ENCODE data around the gene ADAMTSL1. TPM values are rescaled to one million over a fixed set of nuclear protein-coding genes. Genes with fewer than 3 reads are reported as not detected.

ADAMTSL1 gene
- total RNA-seq, 3 donors from 2014 or later, result 3.6 to 7.5 (median 4.2) TPM

DNA sequence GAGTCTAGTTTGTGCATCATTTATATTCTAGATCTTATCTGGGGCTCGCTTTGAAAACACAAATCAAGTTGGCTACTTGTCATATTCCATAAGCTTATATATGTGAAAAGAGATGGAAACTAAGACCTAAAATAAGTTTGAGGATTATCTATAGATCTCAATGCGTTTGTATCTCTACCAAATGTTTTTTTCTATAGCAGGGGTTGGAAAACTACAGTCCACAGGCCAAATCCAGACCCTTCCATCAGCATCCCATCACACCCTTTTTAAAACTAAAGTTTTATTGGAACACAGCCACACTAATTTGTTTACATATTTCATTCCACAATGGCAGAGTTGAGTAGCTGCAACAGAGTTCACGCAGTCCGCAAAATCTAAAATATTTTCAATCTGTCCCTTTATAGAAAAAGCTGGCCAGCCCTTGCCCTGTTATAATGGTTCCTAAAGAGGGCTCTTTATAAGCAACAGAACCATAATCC lies 230.0 kb downstream of the ADAMTSL1 start:
- no peak for TF ChIP-seq POLR2AphosphoS5 (IDR thresholded peaks at IDR 0.05)
- TF ChIP-seq POLR2A (IDR thresholded peaks at IDR 0.05), result no peak
- TF ChIP-seq, protein P1, sequence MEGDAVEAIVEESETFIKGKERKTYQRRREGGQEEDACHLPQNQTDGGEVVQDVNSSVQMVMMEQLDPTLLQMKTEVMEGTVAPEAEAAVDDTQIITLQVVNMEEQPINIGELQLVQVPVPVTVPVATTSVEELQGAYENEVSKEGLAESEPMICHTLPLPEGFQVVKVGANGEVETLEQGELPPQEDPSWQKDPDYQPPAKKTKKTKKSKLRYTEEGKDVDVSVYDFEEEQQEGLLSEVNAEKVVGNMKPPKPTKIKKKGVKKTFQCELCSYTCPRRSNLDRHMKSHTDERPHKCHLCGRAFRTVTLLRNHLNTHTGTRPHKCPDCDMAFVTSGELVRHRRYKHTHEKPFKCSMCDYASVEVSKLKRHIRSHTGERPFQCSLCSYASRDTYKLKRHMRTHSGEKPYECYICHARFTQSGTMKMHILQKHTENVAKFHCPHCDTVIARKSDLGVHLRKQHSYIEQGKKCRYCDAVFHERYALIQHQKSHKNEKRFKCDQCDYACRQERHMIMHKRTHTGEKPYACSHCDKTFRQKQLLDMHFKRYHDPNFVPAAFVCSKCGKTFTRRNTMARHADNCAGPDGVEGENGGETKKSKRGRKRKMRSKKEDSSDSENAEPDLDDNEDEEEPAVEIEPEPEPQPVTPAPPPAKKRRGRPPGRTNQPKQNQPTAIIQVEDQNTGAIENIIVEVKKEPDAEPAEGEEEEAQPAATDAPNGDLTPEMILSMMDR (IDR thresholded peaks at IDR 0.05), result no peak
- Histone ChIP-seq H3K27me3 (no peaks in the 10 kb centered on the region), H3K4me3 (no peak overlapping the region), H3K4me1 (no peaks in the 10 kb centered on the region), H3K9me3 (no peaks in the 10 kb centered on the region), H3K36me3 (no peaks in the 10 kb centered on the region), H3K27ac (no peak overlapping the region)
- intact Hi-C loops (cut with DNase I; ENCODE audit: low total_unique reads), result no loop called here
- no peak for DNase-seq (ENCODE audit: low spot score in 2 of 2)

DNA sequence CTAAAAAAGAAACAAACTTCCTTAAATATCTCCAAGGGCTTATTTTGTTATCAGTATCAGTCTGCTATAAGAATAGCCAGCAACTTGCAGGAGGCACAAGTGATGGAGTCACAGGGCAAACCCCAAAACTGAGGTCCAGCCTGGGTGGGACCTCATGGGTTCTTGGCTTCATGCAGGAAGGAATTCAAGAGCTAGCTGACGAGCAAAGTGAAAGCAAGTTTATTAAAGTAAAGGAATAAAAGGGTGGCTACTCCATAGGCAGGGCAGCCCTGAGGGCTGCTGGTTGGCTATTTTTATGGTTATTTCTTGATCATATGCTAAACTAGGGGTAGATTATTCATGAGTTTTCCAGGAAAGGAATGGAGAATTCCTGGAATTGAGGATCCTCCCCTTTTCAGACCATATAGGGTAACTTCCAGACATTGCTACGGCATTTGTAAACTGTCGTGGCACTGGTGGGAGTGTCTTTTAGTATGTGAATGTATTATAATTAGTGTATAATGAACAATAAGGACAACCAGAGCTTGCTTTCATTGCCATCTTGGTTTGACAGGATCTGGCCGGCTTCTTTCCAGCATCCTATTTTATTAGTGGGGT lies 231.9 kb downstream of the ADAMTSL1 start:
- no peaks in the 10 kb centered on the region for H3K4me1 ChIP-seq
- intact Hi-C loops (cut with DNase I; ENCODE audit: low total_unique reads), result no loop called here
- no peak overlapping the region for H3K27ac ChIP-seq

DNA sequence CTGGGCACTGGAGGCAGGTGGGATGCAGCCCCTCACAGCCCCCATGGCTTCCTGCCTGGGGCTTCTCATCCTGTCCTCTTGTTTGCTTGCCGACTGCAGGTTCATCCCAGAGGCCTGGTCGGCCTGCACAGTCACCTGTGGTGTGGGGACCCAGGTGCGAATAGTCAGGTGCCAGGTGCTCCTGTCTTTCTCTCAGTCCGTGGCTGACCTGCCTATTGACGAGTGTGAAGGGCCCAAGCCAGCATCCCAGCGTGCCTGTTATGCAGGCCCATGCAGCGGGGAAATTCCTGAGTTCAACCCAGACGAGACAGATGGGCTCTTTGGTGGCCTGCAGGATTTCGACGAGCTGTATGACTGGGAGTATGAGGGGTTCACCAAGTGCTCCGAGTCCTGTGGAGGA lies 232.7 kb downstream of the ADAMTSL1 start:
- Histone ChIP-seq H3K36me3 (no peaks in the 10 kb centered on the region), H3K27me3 (no peaks in the 10 kb centered on the region), H3K9me3 (no peaks in the 10 kb centered on the region), H3K4me1 (no peaks in the 10 kb centered on the region), H3K4me3 (no peak overlapping the region), H3K27ac (peak overlapping the region in 1 of 2 donors; percentile 48)
- TF ChIP-seq, protein P1 (IDR thresholded peaks at IDR 0.05), result no peak
- no peak for TF ChIP-seq POLR2AphosphoS5 (IDR thresholded peaks at IDR 0.05)
- no peak for TF ChIP-seq POLR2A (IDR thresholded peaks at IDR 0.05)
- DNase-seq (ENCODE audit: low spot score in 2 of 2), result no peak
- intact Hi-C loops (cut with DNase I; ENCODE audit: low total_unique reads), result no loop called here

More for the DNA sequence above, 231.9 kb downstream of the ADAMTSL1 start:
- no peak overlapping the region for H3K4me3 ChIP-seq
- H3K9me3 ChIP-seq, result no peaks in the 10 kb centered on the region
- H3K36me3 ChIP-seq, result no peaks in the 10 kb centered on the region
- no peak for DNase-seq (ENCODE audit: low spot score in 2 of 2)
- no peaks in the 10 kb centered on the region for H3K27me3 ChIP-seq
- no peak for TF ChIP-seq POLR2AphosphoS5 (IDR thresholded peaks at IDR 0.05)
- TF ChIP-seq, protein P1 (IDR thresholded peaks at IDR 0.05), result no peak
- TF ChIP-seq POLR2A (IDR thresholded peaks at IDR 0.05), result no peak

DNA sequence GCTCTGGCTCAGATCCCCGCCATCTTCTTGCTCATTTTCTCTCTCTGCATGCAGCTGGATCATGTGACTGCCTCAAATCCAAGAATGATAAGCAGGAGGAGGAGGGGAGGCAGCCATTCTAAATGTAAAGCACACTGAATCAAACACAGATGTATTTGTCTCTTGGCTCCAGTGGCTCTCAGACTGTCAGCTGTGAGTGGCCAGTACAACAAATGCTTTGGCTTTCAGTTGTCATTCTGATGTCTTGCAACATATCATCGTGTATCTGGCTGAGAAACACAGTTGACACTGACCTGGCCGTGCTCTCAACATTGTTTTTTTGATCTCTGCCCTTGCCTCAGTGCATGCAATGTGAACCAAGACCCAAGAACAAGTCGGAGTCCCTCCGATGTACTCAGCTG lies 233.1 kb downstream of the ADAMTSL1 start:
- H3K27me3 ChIP-seq, result no peaks in the 10 kb centered on the region
- no peaks in the 10 kb centered on the region for H3K9me3 ChIP-seq
- no peak overlapping the region for H3K4me3 ChIP-seq
- no peak for DNase-seq (ENCODE audit: low spot score in 2 of 2)
- no peaks in the 10 kb centered on the region for H3K36me3 ChIP-seq
- H3K27ac ChIP-seq, result peak overlapping the region in 1 of 2 donors; percentile 48
- H3K4me1 ChIP-seq, result no peaks in the 10 kb centered on the region
- TF ChIP-seq POLR2AphosphoS5 (IDR thresholded peaks at IDR 0.05) (no peak), POLR2A (IDR thresholded peaks at IDR 0.05) (no peak)
- TF ChIP-seq, protein P1 (IDR thresholded peaks at IDR 0.05), result no peak
- intact Hi-C loops (cut with DNase I; ENCODE audit: low total_unique reads), result no loop called here

DNA sequence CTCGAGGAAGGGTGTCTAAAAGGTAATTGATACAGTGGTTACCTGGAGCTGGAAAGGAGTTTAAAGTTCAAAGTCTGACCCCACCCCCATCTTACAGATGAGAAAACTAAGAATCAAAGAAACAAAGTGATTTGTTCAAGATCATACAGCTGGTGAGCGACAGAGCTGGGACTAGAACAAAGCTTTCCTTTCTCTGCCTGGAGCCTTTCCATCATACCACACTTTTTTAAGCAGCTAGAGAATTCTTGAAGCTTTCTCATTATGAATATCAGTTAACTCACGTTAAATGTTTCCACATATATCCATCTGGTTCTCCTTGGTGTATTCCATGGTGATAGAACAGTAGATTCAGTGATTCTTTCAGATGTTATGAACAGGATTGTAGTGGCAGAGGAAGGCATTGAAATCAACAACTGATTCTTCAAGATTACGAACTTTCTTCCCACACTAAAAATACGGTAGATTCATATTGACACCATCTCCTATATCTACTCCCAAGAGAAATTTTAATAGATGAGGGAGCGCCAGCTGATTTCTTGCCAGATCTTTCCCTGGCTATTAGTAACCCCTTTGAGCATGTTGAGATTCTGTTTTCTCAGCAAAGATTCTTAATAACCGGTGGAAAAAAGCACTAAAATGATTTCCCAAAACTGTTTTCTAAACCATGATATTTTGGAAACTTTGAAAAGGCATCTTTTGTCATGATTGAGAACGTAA lies 233.7 kb downstream of the ADAMTSL1 start:
- Histone ChIP-seq H3K9me3 (no peaks in the 10 kb centered on the region), H3K4me3 (no peak overlapping the region), H3K27me3 (no peaks in the 10 kb centered on the region), H3K36me3 (no peaks in the 10 kb centered on the region), H3K27ac (peak overlapping the region in 1 of 2 donors; percentile 48), H3K4me1 (no peaks in the 10 kb centered on the region)
- intact Hi-C loops (cut with DNase I; ENCODE audit: low total_unique reads), result no loop called here
- TF ChIP-seq POLR2AphosphoS5 (IDR thresholded peaks at IDR 0.05) (no peak), POLR2A (IDR thresholded peaks at IDR 0.05) (no peak)
- TF ChIP-seq, protein P1 (IDR thresholded peaks at IDR 0.05), result no peak
- no peak for DNase-seq (ENCODE audit: low spot score in 2 of 2)
